GM12878 (cell line): Measurements from ENCODE around the gene ZNF282. TPM values are rescaled to one million over a fixed set of nuclear protein-coding genes. Genes with fewer than 3 reads are reported as not detected.

Source experiments
- ATAC-seq: fragments of 200-7000 bp; cut with Tn5 transposase; 3 replicates; pipeline ENCODE4 v1.9.1; 2020; ENCODE audit warnings: mild to moderate bottlenecking, moderate library complexity
- BruUV-seq: library from RNA; stranded (reverse); fragments of 400-500 nt; replicated peaks from 2 replicates; lab custom pipeline; 2021; lab: Mats Ljungman, UMichigan
- CTCF ChIA-PET: fragments of 300-600 bp; sonication (Branson Sonifier 250); formaldehyde crosslinking; extraction: SDS; loops from one replicate; lab custom pipeline; 2021; ENCODE audit warnings: inconsistent platforms; lab: Yijun Ruan, JAX
- POLR2A ChIA-PET: fragments of 350-600 bp; formaldehyde crosslinking; extraction: SDS; loops from one replicate; lab custom pipeline; 2021; ENCODE audit warnings: inconsistent platforms; lab: Charles Lee
- RAD21 ChIA-PET: fragments of 300-600 bp; sonication (Branson Sonifier 250); formaldehyde crosslinking; loops from one replicate; lab custom pipeline; 2023; ENCODE audit warnings: antibody characterized with exemption; ENCODE audit not compliant: unreplicated experiment; lab: Charles Lee
- SMC1A ChIA-PET: fragments of 300-600 bp; sonication (Branson Sonifier 250); formaldehyde crosslinking; loops from one replicate; lab custom pipeline; 2023; ENCODE audit not compliant: unreplicated experiment, uncharacterized antibody; lab: Charles Lee
- DNase-seq: peaks from one replicate; pipeline ENCODE4 v3.0.0-alpha.2; 2011; ENCODE audit warnings: low read depth, low spot score
- FAIRE-seq: peaks from 3 replicates; lab custom pipeline; 2011; peaks lifted over from hg19 to GRCh38; lab: Jason Lieb, UNC
- H2AFZ ChIP-seq: 2 replicates; pipeline ENCODE4 v1.6.0; 2011; ENCODE audit warnings: low read depth, low read length, control low read depth; ENCODE audit not compliant: control insufficient read depth
- H3K27ac ChIP-seq: 2 replicates; pipeline ENCODE4 v1.5.1; 2011; ENCODE audit warnings: control low read depth; ENCODE audit not compliant: control insufficient read depth, insufficient read depth
- H3K27me3 ChIP-seq, 2 experiments: replicated peaks in 1 of 2; 2 replicates each; pipeline versions ENCODE4 v1.6.0 to v1.6.1; 2011; ENCODE audit warnings: low read length in 1 of 2; ENCODE audit not compliant: control insufficient read depth in 2 of 2, insufficient read depth in 2 of 2
- H3K36me3 ChIP-seq, 2 experiments: 2 replicates each; pipeline ENCODE4 v1.5.1; 2011; ENCODE audit warnings: low read length in 1 of 2; ENCODE audit not compliant: control insufficient read depth in 2 of 2, insufficient read depth in 2 of 2
- H3K4me1 ChIP-seq: 2 replicates; pipeline ENCODE4 v1.6.1; 2011; ENCODE audit warnings: mild to moderate bottlenecking, low read length, moderate library complexity, mixed read lengths; ENCODE audit not compliant: control insufficient read depth, insufficient read depth
- H3K4me2 ChIP-seq: 2 replicates; pipeline ENCODE4 v1.6.0; 2011; ENCODE audit warnings: control low read depth; ENCODE audit not compliant: control insufficient read depth, insufficient read depth
- H3K4me3 ChIP-seq: fragments of 200-600 bp; sonication (generic); 2 replicates; pipeline ENCODE4 v1.5.1; 2016
- H3K79me2 ChIP-seq: 2 replicates; pipeline ENCODE4 v1.6.0; 2011; ENCODE audit warnings: low read length; ENCODE audit not compliant: control insufficient read depth, insufficient read depth
- H3K9ac ChIP-seq: 2 replicates; pipeline ENCODE4 v1.8.0; 2011; ENCODE audit warnings: low read length, control low read depth, mixed read lengths; ENCODE audit not compliant: control insufficient read depth, insufficient read depth
- H3K9me3 ChIP-seq: replicated peaks from 3 replicates; pipeline ENCODE4 v1.5.1; 2011; ENCODE audit warnings: mild to moderate bottlenecking, low read length; ENCODE audit not compliant: control insufficient read depth, insufficient read depth
- H4K20me1 ChIP-seq: 2 replicates; pipeline ENCODE4 v1.6.0; 2011; ENCODE audit not compliant: control insufficient read depth, insufficient read depth
- BACH1 ChIP-seq: fragments of 450-650 bp; IDR thresholded peaks from 2 replicates; pipeline ENCODE4 v1.6.1; 2017; ENCODE audit warnings: mild to moderate bottlenecking, borderline replicate concordance
- JUNB ChIP-seq: IDR thresholded peaks from 2 replicates; pipeline ENCODE4 v1.6.1; 2016; ENCODE audit warnings: antibody characterized with exemption, mild to moderate bottlenecking
- NR2C1 ChIP-seq: fragments of 450-650 bp; IDR thresholded peaks from 2 replicates; pipeline ENCODE4 v1.6.1; 2017; ENCODE audit warnings: antibody characterized with exemption, mild to moderate bottlenecking, moderate library complexity
- ZZZ3 ChIP-seq: IDR thresholded peaks from 2 replicates; pipeline ENCODE4 v1.6.1; 2011; ENCODE audit warnings: low read depth; ENCODE audit not compliant: control insufficient read depth, insufficient read length
- WGBS: methylation state at CpG from one replicate; pipeline ENCODE4 v1.1.6; 2016; ENCODE audit warnings: low lambda C conversion rate; ENCODE audit not compliant: insufficient replicate concordance, insufficient coverage; ENCODE audit errors: missing lambda C conversion rate; 5-methylcytosine and 5-hydroxymethylcytosine counted together
- in situ Hi-C: fragments of 300-500 bp; cut with MboI; formaldehyde crosslinking; loops from 9 replicates; pipeline ENCODE4 v1.14.3; 2018; ENCODE audit warnings: mixed read lengths
- intact Hi-C: fragments of 100-400 bp; cut with micrococcal nuclease; formaldehyde crosslinking; loops from one replicate; pipeline ENCODE4 v1.14.2; 2022; ENCODE audit not compliant: unreplicated experiment
- polyA plus RNA-seq, 11 experiments: library from polyadenylated mRNA; depleted of rRNA in 4 of 11; unstranded in 6 of 11; stranded (reverse) in 5 of 11; fragments of >200 nt; fragmentation: Nextera tagmentation in 4 of 11; fragmentation: Illumina TruSeq in 1 of 11; extraction: Ambion mirVana in 4 of 11; extraction: Trizol in 1 of 11; gene quantifications; 1 replicate in 1 of 11; 2 replicates in 10 of 11; pipeline versions ENCODE4 v1.2.1 to v1.2.3, GENCODE V29; 2011 to 2016; ENCODE audit warnings: inconsistent platforms in 2 of 11, missing spikeins in 2 of 11, low read depth in 1 of 11
- total RNA-seq, 4 experiments: library from RNA; depleted of rRNA in 3 of 4; stranded (reverse); fragments of >200 nt in 3 of 4; fragmentation: Illumina TruSeq in 1 of 4; extraction: Trizol in 1 of 4; gene quantifications; 2 replicates each; pipeline versions ENCODE4 v1.2.1 to v1.2.3, GENCODE V29; 2013 to 2021
- TF ChIP-seq, protein P1 (sequence below): fragments of 450-650 bp; IDR thresholded peaks from 2 replicates; pipeline ENCODE4 v1.6.1; 2017; ENCODE audit warnings: mild to moderate bottlenecking
- TF ChIP-seq, protein P2 (sequence below): IDR thresholded peaks from 2 replicates; pipeline ENCODE4 v1.6.1; 2011; ENCODE audit warnings: low read depth, low read length, improper control_type of control experiment, borderline replicate concordance
- TF ChIP-seq, protein P3 (sequence below): IDR thresholded peaks from 2 replicates; pipeline ENCODE4 v1.6.1; 2012; ENCODE audit warnings: mild to moderate bottlenecking, low read depth, low read length

The ZNF282 gene
- total and polyA plus RNA-seq, 10 of the 15 experiments (the other 5 are each of a cell fraction or from before 2014, with no cell fraction given) = 0.35 to 28.4 (median 8.1) TPM

DNA sequence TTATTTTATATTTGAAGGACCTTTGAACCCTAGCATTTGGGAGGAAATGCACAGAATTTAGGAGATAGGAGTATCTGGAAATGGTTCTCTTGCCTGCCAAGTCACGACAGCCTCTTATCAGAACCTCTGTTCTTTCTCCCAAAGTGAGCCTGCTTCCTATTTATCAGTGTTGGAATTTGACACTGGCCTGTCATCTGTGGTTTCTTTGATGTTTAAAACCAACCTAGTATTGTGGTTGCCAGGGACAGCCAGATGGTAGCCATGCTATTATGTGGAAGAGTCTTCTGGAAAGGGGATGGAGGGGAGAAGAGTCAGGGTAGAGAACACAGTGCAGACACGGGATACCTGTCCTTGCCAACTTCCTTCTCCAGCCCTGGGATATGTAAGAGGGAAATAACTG lies 21.1 kb downstream of the ZNF282 start:
- H3K4me3 ChIP-seq = no peak overlapping the region
- no peaks in the 10 kb centered on the region for H3K27me3 ChIP-seq
- no peak for TF ChIP-seq ZZZ3
- TF ChIP-seq, protein P1, sequence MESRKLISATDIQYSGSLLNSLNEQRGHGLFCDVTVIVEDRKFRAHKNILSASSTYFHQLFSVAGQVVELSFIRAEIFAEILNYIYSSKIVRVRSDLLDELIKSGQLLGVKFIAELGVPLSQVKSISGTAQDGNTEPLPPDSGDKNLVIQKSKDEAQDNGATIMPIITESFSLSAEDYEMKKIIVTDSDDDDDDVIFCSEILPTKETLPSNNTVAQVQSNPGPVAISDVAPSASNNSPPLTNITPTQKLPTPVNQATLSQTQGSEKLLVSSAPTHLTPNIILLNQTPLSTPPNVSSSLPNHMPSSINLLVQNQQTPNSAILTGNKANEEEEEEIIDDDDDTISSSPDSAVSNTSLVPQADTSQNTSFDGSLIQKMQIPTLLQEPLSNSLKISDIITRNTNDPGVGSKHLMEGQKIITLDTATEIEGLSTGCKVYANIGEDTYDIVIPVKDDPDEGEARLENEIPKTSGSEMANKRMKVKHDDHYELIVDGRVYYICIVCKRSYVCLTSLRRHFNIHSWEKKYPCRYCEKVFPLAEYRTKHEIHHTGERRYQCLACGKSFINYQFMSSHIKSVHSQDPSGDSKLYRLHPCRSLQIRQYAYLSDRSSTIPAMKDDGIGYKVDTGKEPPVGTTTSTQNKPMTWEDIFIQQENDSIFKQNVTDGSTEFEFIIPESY = no peak
- no peak for TF ChIP-seq NR2C1
- TF ChIP-seq, protein P2, sequence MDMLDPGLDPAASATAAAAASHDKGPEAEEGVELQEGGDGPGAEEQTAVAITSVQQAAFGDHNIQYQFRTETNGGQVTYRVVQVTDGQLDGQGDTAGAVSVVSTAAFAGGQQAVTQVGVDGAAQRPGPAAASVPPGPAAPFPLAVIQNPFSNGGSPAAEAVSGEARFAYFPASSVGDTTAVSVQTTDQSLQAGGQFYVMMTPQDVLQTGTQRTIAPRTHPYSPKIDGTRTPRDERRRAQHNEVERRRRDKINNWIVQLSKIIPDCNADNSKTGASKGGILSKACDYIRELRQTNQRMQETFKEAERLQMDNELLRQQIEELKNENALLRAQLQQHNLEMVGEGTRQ = no peak
- no peak for TF ChIP-seq JUNB
- TF ChIP-seq BACH1 = no peak
- TF ChIP-seq, protein P3, sequence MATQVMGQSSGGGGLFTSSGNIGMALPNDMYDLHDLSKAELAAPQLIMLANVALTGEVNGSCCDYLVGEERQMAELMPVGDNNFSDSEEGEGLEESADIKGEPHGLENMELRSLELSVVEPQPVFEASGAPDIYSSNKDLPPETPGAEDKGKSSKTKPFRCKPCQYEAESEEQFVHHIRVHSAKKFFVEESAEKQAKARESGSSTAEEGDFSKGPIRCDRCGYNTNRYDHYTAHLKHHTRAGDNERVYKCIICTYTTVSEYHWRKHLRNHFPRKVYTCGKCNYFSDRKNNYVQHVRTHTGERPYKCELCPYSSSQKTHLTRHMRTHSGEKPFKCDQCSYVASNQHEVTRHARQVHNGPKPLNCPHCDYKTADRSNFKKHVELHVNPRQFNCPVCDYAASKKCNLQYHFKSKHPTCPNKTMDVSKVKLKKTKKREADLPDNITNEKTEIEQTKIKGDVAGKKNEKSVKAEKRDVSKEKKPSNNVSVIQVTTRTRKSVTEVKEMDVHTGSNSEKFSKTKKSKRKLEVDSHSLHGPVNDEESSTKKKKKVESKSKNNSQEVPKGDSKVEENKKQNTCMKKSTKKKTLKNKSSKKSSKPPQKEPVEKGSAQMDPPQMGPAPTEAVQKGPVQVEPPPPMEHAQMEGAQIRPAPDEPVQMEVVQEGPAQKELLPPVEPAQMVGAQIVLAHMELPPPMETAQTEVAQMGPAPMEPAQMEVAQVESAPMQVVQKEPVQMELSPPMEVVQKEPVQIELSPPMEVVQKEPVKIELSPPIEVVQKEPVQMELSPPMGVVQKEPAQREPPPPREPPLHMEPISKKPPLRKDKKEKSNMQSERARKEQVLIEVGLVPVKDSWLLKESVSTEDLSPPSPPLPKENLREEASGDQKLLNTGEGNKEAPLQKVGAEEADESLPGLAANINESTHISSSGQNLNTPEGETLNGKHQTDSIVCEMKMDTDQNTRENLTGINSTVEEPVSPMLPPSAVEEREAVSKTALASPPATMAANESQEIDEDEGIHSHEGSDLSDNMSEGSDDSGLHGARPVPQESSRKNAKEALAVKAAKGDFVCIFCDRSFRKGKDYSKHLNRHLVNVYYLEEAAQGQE = no peak
- no peak overlapping the region for H3K9ac ChIP-seq
- H2AFZ ChIP-seq = no peak overlapping the region
- no TSS peak for BruUV-seq
- H3K9me3 ChIP-seq = no peaks in the 10 kb centered on the region
- WGBS = 68% methylated on average over 2 of the region's 2 CpGs
- H3K27ac ChIP-seq = no peak overlapping the region
- intact Hi-C loops = no loop called here
- ATAC-seq = no peak
- in situ Hi-C loops = no loop called here
- no peak overlapping the region for H3K4me2 ChIP-seq
- H3K36me3 ChIP-seq = peaks cover 13 to 29% of the 10 kb centered on the region in 2 experiments
- no peaks in the 10 kb centered on the region for H3K79me2 ChIP-seq
- no peaks in the 10 kb centered on the region for H4K20me1 ChIP-seq
- DNase-seq = no peak
- ChIA-PET RAD21 (no interaction called here), CTCF (no interaction called here), POLR2A (no interaction called here), SMC1A (no interaction called here)
- no peaks in the 10 kb centered on the region for H3K4me1 ChIP-seq
- FAIRE-seq = no peak
